Esophagus squamous epithelium (tissue), 4 donors: ENCODE measurements around the gene DDAH2.

ENCODE experiments used
- CTCF ChIP-seq, 6 experiments: fragments of 450-650 bp in 4 of 6; fragments of 200-600 bp in 2 of 6; sonication (generic) in 2 of 6; IDR thresholded peaks; one replicate each; pipeline ENCODE4 v1.5.1; 2016 to 2019; ENCODE audit warnings: antibody characterized with exemption in 6 of 6, mild to moderate bottlenecking in 4 of 6, moderate library complexity in 4 of 6
- POLR2A ChIP-seq, 4 donors: fragments of 450-650 bp; IDR thresholded peaks; one replicate each; pipeline ENCODE4 v1.6.1; 2017; ENCODE audit warnings: antibody characterized with exemption in 4 of 4, mild to moderate bottlenecking in 4 of 4, moderate library complexity in 3 of 4

GRCh38 chr6:31739639-31740396 is 10.7 kb upstream of the DDAH2 start, which contains the start of gene MSH5:
- TF ChIP-seq POLR2A (IDR thresholded peaks at IDR 0.05), result peak in 2 of 4 donors; percentile 31 to 83
- peak in 2 of 6 experiments; percentile 1 to 3 for TF ChIP-seq CTCF (IDR thresholded peaks at IDR 0.05)
